IMR-90 (cell line): Measurements from ENCODE around the gene MON2. TPM values are rescaled to one million over a fixed set of nuclear protein-coding genes. Genes with fewer than 3 reads are reported as not detected.

Experiments
- ATAC-seq: fragments of 200-7000 bp; cut with Tn5 transposase; 2 replicates; pipeline ENCODE4 v1.9.1; 2020; ENCODE audit warnings: low read depth, mild to moderate bottlenecking, moderate library complexity
- BruUV-seq: library from RNA; stranded (reverse); fragments of 400-500 nt; replicated peaks from 2 replicates; lab custom pipeline; 2021; lab: Mats Ljungman, UMichigan
- CTCF ChIA-PET: fragments of 300-600 bp; formaldehyde crosslinking; extraction: SDS; loops from one replicate; lab custom pipeline; 2021; ENCODE audit warnings: antibody characterized with exemption; lab: Yijun Ruan, JAX
- POLR2A ChIA-PET: fragments of 300-600 bp; sonication (Branson Sonifier 250); formaldehyde crosslinking; loops from one replicate; lab custom pipeline; 2022; ENCODE audit warnings: antibody characterized with exemption; ENCODE audit not compliant: unreplicated experiment; lab: Charles Lee
- DNase-seq: peaks from one replicate; pipeline ENCODE4 v3.0.0; 2013
- H2AFZ ChIP-seq: replicated peaks from 2 replicates; pipeline ENCODE3; 2013; ENCODE audit warnings: low read length, mild to moderate bottlenecking; ENCODE audit not compliant: poor library complexity
- H2AK5ac ChIP-seq: 2 replicates; pipeline ENCODE4 v1.6.1; 2013; ENCODE audit warnings: low read depth, low read length, inconsistent platforms
- H2AK9ac ChIP-seq: replicated peaks from 2 replicates; pipeline ENCODE3; 2013; ENCODE audit warnings: mild to moderate bottlenecking, low read depth, low read length, moderate library complexity; ENCODE audit not compliant: poor library complexity
- H2BK120ac ChIP-seq: 2 replicates; pipeline ENCODE4 v1.6.1; 2013; ENCODE audit warnings: low read depth, low read length, inconsistent platforms
- H2BK15ac ChIP-seq: 3 replicates; pipeline ENCODE4 v1.6.1; 2013; ENCODE audit warnings: low read depth, low read length, inconsistent platforms
- H2BK20ac ChIP-seq: 2 replicates; pipeline ENCODE4 v1.6.1; 2013; ENCODE audit warnings: low read depth, mild to moderate bottlenecking, inconsistent platforms, low read length, moderate library complexity
- H2BK5ac ChIP-seq: 2 replicates; pipeline ENCODE4 v1.6.1; 2013; ENCODE audit warnings: mild to moderate bottlenecking, low read depth, low read length, inconsistent platforms; ENCODE audit not compliant: poor library complexity, severe bottlenecking
- H3K14ac ChIP-seq: replicated peaks from 2 replicates; pipeline ENCODE4 v1.6.1; 2013; ENCODE audit warnings: low read depth, low read length, inconsistent platforms
- H3K18ac ChIP-seq: 2 replicates; pipeline ENCODE4 v1.6.1; 2013; ENCODE audit warnings: low read depth, low read length, control low read depth
- H3K23ac ChIP-seq: 2 replicates; pipeline ENCODE4 v1.6.1; 2013; ENCODE audit warnings: low read depth, low read length, inconsistent platforms
- H3K27ac ChIP-seq: 2 replicates; pipeline ENCODE4 v1.5.1; 2013; ENCODE audit warnings: mild to moderate bottlenecking, control low read depth, low read length; ENCODE audit not compliant: insufficient read depth
- H3K27me3 ChIP-seq: 2 replicates; pipeline ENCODE4 v1.6.1; 2013; ENCODE audit warnings: low read length; ENCODE audit not compliant: control insufficient read depth, insufficient read depth
- H3K36me3 ChIP-seq: 2 replicates; pipeline ENCODE4 v1.6.1; 2013; ENCODE audit warnings: low read length, mixed read lengths; ENCODE audit not compliant: control insufficient read depth, insufficient read depth
- H3K4ac ChIP-seq: 2 replicates; pipeline ENCODE4 v1.6.1; 2013; ENCODE audit warnings: low read depth, low read length, inconsistent platforms
- H3K4me1 ChIP-seq: 2 replicates; pipeline ENCODE4 v1.6.1; 2013; ENCODE audit warnings: low read length, mixed read lengths; ENCODE audit not compliant: control insufficient read depth, insufficient read depth
- H3K4me2 ChIP-seq: 2 replicates; pipeline ENCODE4 v1.6.1; 2013; ENCODE audit warnings: low read depth, mild to moderate bottlenecking, control low read depth, low read length, moderate library complexity
- H3K4me3 ChIP-seq: 2 replicates; pipeline ENCODE4 v1.5.1; 2013; ENCODE audit warnings: low read depth, mild to moderate bottlenecking, control low read depth, low read length, moderate library complexity; ENCODE audit not compliant: insufficient read depth
- H3K56ac ChIP-seq: 2 replicates; pipeline ENCODE4 v1.6.1; 2013; ENCODE audit warnings: low read length, inconsistent platforms; ENCODE audit not compliant: insufficient read depth; ENCODE audit errors: extremely low read depth
- H3K79me1 ChIP-seq, 2 experiments: 2 replicates each; pipeline ENCODE4 v1.6.1; 2013; ENCODE audit warnings: low read length in 2 of 2, inconsistent platforms in 1 of 2, low read depth in 1 of 2
- H3K9ac ChIP-seq: 2 replicates; pipeline ENCODE4 v1.6.1; 2013; ENCODE audit warnings: low read depth, low read length, control low read depth
- H3K9me1 ChIP-seq: 2 replicates; pipeline ENCODE4 v1.6.1; 2013; ENCODE audit warnings: low read length, inconsistent platforms; ENCODE audit not compliant: insufficient read depth
- H3K9me3 ChIP-seq: 2 replicates; pipeline ENCODE4 v1.6.1; 2013; ENCODE audit warnings: low read length; ENCODE audit not compliant: control insufficient read depth, insufficient read depth
- H4K20me1 ChIP-seq: 2 replicates; pipeline ENCODE4 v1.6.1; 2013; ENCODE audit warnings: low read length, inconsistent platforms; ENCODE audit not compliant: insufficient read depth
- H4K5ac ChIP-seq: 2 replicates; pipeline ENCODE4 v1.6.1; 2013; ENCODE audit warnings: mild to moderate bottlenecking, low read depth, low read length, control low read depth
- H4K8ac ChIP-seq, 2 experiments: 2 replicates each; pipeline ENCODE4 v1.6.1; 2013; ENCODE audit warnings: low read depth in 2 of 2, low read length in 2 of 2, control low read depth in 1 of 2, inconsistent platforms in 1 of 2
- H4K91ac ChIP-seq: 2 replicates; pipeline ENCODE4 v1.6.1; 2013; ENCODE audit warnings: low read depth, low read length, inconsistent platforms; ENCODE audit not compliant: insufficient read depth
- BHLHE40 ChIP-seq: fragments of 150-350 bp; IDR thresholded peaks from 2 replicates; pipeline ENCODE4 v1.6.1; 2016; ENCODE audit warnings: mild to moderate bottlenecking, low read depth, low read length
- CEBPB ChIP-seq: IDR thresholded peaks from 2 replicates; pipeline ENCODE4 v1.6.1; 2012; ENCODE audit warnings: low read depth, low read length, improper control_type of control experiment
- CHD1 ChIP-seq: IDR thresholded peaks from 2 replicates; pipeline ENCODE4 v1.6.1; 2012; ENCODE audit warnings: low read depth, low read length, improper control_type of control experiment
- CTCF ChIP-seq: conservative IDR thresholded peaks from 2 replicates; pipeline ENCODE4 v1.5.1; 2012; ENCODE audit warnings: mild to moderate bottlenecking, low read depth, low read length, improper control_type of control experiment
- ELK1 ChIP-seq: fragments of 150-350 bp; IDR thresholded peaks from 2 replicates; pipeline ENCODE4 v1.6.1; 2016; ENCODE audit warnings: low read depth, mild to moderate bottlenecking, low read length, moderate library complexity, borderline replicate concordance
- FOS ChIP-seq: fragments of 150-350 bp; IDR thresholded peaks from 2 replicates; pipeline ENCODE4 v1.6.1; 2016; ENCODE audit warnings: low read depth, low read length
- MAFK ChIP-seq: IDR thresholded peaks from 2 replicates; pipeline ENCODE4 v1.6.1; 2012; ENCODE audit warnings: low read depth, low read length, improper control_type of control experiment
- MAZ ChIP-seq: IDR thresholded peaks from 2 replicates; pipeline ENCODE4 v1.6.1; 2012; ENCODE audit warnings: low read depth, mild to moderate bottlenecking, low read length, improper control_type of control experiment, moderate library complexity, borderline replicate concordance
- MXI1 ChIP-seq: IDR thresholded peaks from 2 replicates; pipeline ENCODE4 v1.6.1; 2012; ENCODE audit warnings: low read depth, mild to moderate bottlenecking, low read length, moderate library complexity, borderline replicate concordance
- NFE2L2 ChIP-seq: fragments of 150-350 bp; IDR thresholded peaks from 2 replicates; pipeline ENCODE4 v1.6.1; 2016; ENCODE audit warnings: low read depth, mild to moderate bottlenecking, low read length
- POLR2A ChIP-seq: IDR thresholded peaks from 2 replicates; pipeline ENCODE4 v1.6.1; 2012; ENCODE audit warnings: mild to moderate bottlenecking, low read depth, low read length
- RAD21 ChIP-seq: IDR thresholded peaks from 2 replicates; pipeline ENCODE4 v1.6.1; 2012; ENCODE audit warnings: low read length, improper control_type of control experiment
- RCOR1 ChIP-seq: IDR thresholded peaks from 2 replicates; pipeline ENCODE4 v1.6.1; 2012; ENCODE audit warnings: mild to moderate bottlenecking, low read length, improper control_type of control experiment; ENCODE audit not compliant: insufficient replicate concordance
- RFX5 ChIP-seq: IDR thresholded peaks from 2 replicates; pipeline ENCODE4 v1.8.0; 2012; ENCODE audit warnings: low read depth, mild to moderate bottlenecking, low read length, moderate library complexity
- SMC3 ChIP-seq: fragments of 150-350 bp; IDR thresholded peaks from 2 replicates; pipeline ENCODE4 v1.6.1; 2016; ENCODE audit warnings: low read depth, mild to moderate bottlenecking, antibody characterized with exemption, low read length, moderate library complexity
- USF2 ChIP-seq: fragments of 150-350 bp; IDR thresholded peaks from 2 replicates; pipeline ENCODE4 v1.6.1; 2017; ENCODE audit warnings: mild to moderate bottlenecking, antibody characterized with exemption, low read length, low read depth
- WGBS, 2 experiments: methylation state at CpG; one replicate each; pipeline versions ENCODE4 v1.1.5 to v1.1.7; 2013; ENCODE audit warnings: missing lambda C conversion rate in 2 of 2; ENCODE audit not compliant: insufficient read length in 1 of 2; ENCODE audit errors: extremely low coverage in 2 of 2; 5-methylcytosine and 5-hydroxymethylcytosine counted together
- dilution Hi-C: fragments of 300-500 bp; cut with HindIII; formaldehyde crosslinking; loops from one replicate; pipeline ENCODE4 v1.14.3; 2018; ENCODE audit warnings: low sequenced_read_pairs; ENCODE audit not compliant: unreplicated experiment
- in situ Hi-C: fragments of 300-500 bp; cut with MboI; formaldehyde crosslinking; loops from 3 replicates; pipeline ENCODE4 v1.14.3; 2019; ENCODE audit warnings: low sequenced_read_pairs, inconsistent platforms, mixed read lengths
- intact Hi-C: fragments of 100-400 bp; cut with micrococcal nuclease; formaldehyde crosslinking; loops from 2 replicates; pipeline ENCODE4 v1.10.0; 2022
- polyA plus RNA-seq, 3 experiments: library from polyadenylated mRNA; depleted of rRNA; stranded (reverse); fragments of >200 nt; gene quantifications; 2 replicates each; pipeline ENCODE4 v1.2.3, GENCODE V29; 2012; ENCODE audit warnings: low replicate concordance in 1 of 3
- total RNA-seq: library from RNA; depleted of rRNA; stranded (reverse); fragments of >200 nt; gene quantifications from 2 replicates; pipeline ENCODE4 v1.2.3, GENCODE V29; 2012

The MON2 gene
- total and polyA plus RNA-seq, 2 of the 4 experiments (the other 2 are of a cell fraction), result 13.2 to 39.3 TPM

- no peak for ATAC-seq
- intact Hi-C loops (no loop called here), in situ Hi-C loops (no loop called here), dilution Hi-C loops (no loop called here)
- no peak overlapping the region for H2BK15ac ChIP-seq
- H3K23ac ChIP-seq, result no peak overlapping the region
- H3K79me1 ChIP-seq, result no peaks in the 10 kb centered on the region
- H4K20me1 ChIP-seq, result no peaks in the 10 kb centered on the region
- H3K4ac ChIP-seq, result no peak overlapping the region
- no peak overlapping the region for H2AK5ac ChIP-seq
- no peak overlapping the region for H3K27ac ChIP-seq
- no peaks in the 10 kb centered on the region for H3K4me1 ChIP-seq
- no peak overlapping the region for H3K14ac ChIP-seq
- no peak overlapping the region for H2BK20ac ChIP-seq
- peaks cover 11% of the 10 kb centered on the region; the same call in 1 of the 2 replicates for H3K36me3 ChIP-seq
- no peak for DNase-seq
- no peak overlapping the region for H3K4me2 ChIP-seq
- no peak for TF ChIP-seq SMC3
- no peak for TF ChIP-seq MAFK
- TF ChIP-seq BHLHE40, result no peak
- TF ChIP-seq MXI1, result no peak
- no peak for TF ChIP-seq NFE2L2
- no peak for TF ChIP-seq MAZ
- no peak for TF ChIP-seq CEBPB
- TF ChIP-seq RFX5, result no peak
- TF ChIP-seq RAD21, result no peak
- TF ChIP-seq USF2, result no peak
- no peak for TF ChIP-seq CTCF
- TF ChIP-seq ELK1, result no peak
- TF ChIP-seq FOS, result no peak
- no peak for TF ChIP-seq POLR2A
- no peak for TF ChIP-seq RCOR1
- no peak for TF ChIP-seq CHD1
- ChIA-PET POLR2A (no interaction called here), CTCF (no interaction called here)
- no peak overlapping the region for H2BK5ac ChIP-seq
- no peak overlapping the region for H3K9ac ChIP-seq
- no peak overlapping the region for H3K4me3 ChIP-seq
- H3K27me3 ChIP-seq, result no peaks in the 10 kb centered on the region
- no peaks in the 10 kb centered on the region; the same call in 1 of the 2 replicates for H3K9me3 ChIP-seq
- H3K9me1 ChIP-seq, result 0 out of 2 replicates have a peak, but pooled peaks cover 2% of the 10 kb centered on the region
- no peak overlapping the region for H2AK9ac ChIP-seq
- no peak overlapping the region for H3K18ac ChIP-seq
- H2AFZ ChIP-seq, result no peak overlapping the region
- no CpG with 5 or more reads among the region's 2 CpGs for WGBS, 2 experiments
- H2BK120ac ChIP-seq, result no peak overlapping the region
- no peak overlapping the region for H3K56ac ChIP-seq
- BruUV-seq, result no TSS peak
- no peak overlapping the region for H4K8ac ChIP-seq
- H4K5ac ChIP-seq, result no peak overlapping the region
- no peak overlapping the region for H4K91ac ChIP-seq
These were observed 51.3 kb downstream of the MON2 start for GRCh38 chr12:62517887-62518286.
